ENCODE results near the gene PRKD3.

GRCh38 chr2:37318401-37318800 is 6.2 kb downstream of the PRKD3 start:
- TF ChIP-seq GATA2 (IDR thresholded peaks at IDR 0.05; ENCODE audit: low read depth, low read length), result no peak
- TF ChIP-seq GATA3 (IDR thresholded peaks at IDR 0.05; ENCODE audit: low read depth, low read length), result no peak
